Measurements from ENCODE around the gene EFNA5. TPM values are rescaled to one million over a fixed set of nuclear protein-coding genes. Genes with fewer than 3 reads are reported as not detected.

The EFNA5 gene
- total RNA-seq, 4 donors from 2014 or later, result 16.6 to 35.3 (median 19.3) TPM

GRCh38 chr5:107466233-107466769 lies 204.4 kb downstream of the EFNA5 start:
- DNase-seq (ENCODE audit: low spot score in 2 of 2), result no peak
- intact Hi-C loops (cut with DNase I; ENCODE audit: low total_unique reads), result no loop called here
- WGBS, 2 donors, result 53 to 57% methylated on average over 10 of the region's 10 CpGs
- no peak for TF ChIP-seq POLR2A (IDR thresholded peaks at IDR 0.05)
- TF ChIP-seq CTCF (IDR thresholded peaks at IDR 0.05), result no peak
- no peak overlapping the region for H3K4me3 ChIP-seq (ENCODE audit: low read depth, poor library complexity, severe bottlenecking)

DNA sequence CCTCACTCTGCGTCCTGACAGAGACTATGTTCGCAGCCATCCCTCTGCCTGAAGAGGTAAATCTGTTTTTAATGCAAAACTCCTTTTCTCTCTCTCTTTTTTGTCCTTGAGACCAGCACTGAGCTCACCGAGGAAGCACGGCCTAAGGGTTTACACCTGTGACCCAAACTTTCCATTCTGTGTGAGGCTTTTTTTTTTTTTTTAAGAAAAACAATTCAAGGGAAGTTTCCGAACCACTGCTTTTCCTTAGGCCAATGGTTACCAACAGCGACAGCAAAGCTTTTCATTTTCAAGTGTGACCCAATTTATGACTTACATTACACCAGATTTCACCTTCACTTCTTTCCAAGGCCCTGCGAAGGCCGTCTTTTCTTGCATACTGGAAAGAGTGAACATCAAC lies 205.9 kb downstream of the EFNA5 start:
- no peak overlapping the region for H3K4me3 ChIP-seq (ENCODE audit: low read depth, poor library complexity, severe bottlenecking)
- DNase-seq (ENCODE audit: low spot score in 2 of 2), result no peak
- intact Hi-C loops (cut with DNase I; ENCODE audit: low total_unique reads), result no loop called here
- 78 to 83% methylated on average over 8 of the region's 8 CpGs for WGBS, 2 donors
- TF ChIP-seq POLR2A (IDR thresholded peaks at IDR 0.05) (no peak), CTCF (IDR thresholded peaks at IDR 0.05) (no peak)

- DNase-seq (ENCODE audit: low spot score in 2 of 2), result no peak
- no peak overlapping the region for H3K4me3 ChIP-seq (ENCODE audit: low read depth, poor library complexity, severe bottlenecking)
- WGBS, 2 donors, result 75 to 85% methylated on average over 4 of the region's 4 CpGs
- no peak for TF ChIP-seq POLR2A (IDR thresholded peaks at IDR 0.05)
- TF ChIP-seq CTCF (IDR thresholded peaks at IDR 0.05), result no peak
- intact Hi-C loops (cut with DNase I; ENCODE audit: low total_unique reads), result no loop called here
Observed at GRCh38 chr5:107464416-107464815, 206.3 kb downstream of the EFNA5 start.

GRCh38 chr5:107463731-107464130 lies 207.0 kb downstream of the EFNA5 start:
- intact Hi-C loops (cut with DNase I; ENCODE audit: low total_unique reads), result no loop called here
- no peak overlapping the region for H3K4me3 ChIP-seq (ENCODE audit: low read depth, poor library complexity, severe bottlenecking)
- 89% methylated on average over 1 of the region's 1 CpG for WGBS, 2 donors
- TF ChIP-seq CTCF (IDR thresholded peaks at IDR 0.05), result no peak
- no peak for TF ChIP-seq POLR2A (IDR thresholded peaks at IDR 0.05)
- no peak for DNase-seq (ENCODE audit: low spot score in 2 of 2)

DNA sequence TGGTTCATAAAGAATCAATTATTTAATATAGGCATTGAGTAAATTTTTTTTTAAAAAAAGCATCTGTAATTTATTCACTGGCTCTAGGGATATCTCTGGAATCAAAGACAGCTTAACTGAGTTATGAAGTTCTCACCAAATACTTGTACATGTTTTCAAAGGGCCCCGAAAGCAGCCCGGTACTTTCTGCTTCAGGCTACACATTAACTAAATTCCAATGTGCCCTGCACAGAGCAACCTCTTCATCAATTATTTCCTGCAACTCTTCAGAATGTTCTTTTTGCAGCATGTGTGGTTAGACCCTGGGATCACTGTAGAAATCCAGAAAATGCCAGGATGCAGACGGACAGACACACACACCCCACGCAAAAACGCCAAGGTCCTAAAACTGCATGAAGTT lies 209.0 kb downstream of the EFNA5 start:
- H3K4me3 ChIP-seq (ENCODE audit: low read depth, poor library complexity, severe bottlenecking), result no peak overlapping the region
- 63 to 65% methylated on average over 5 of the region's 5 CpGs for WGBS, 2 donors
- DNase-seq (ENCODE audit: low spot score in 2 of 2), result no peak
- TF ChIP-seq POLR2A (IDR thresholded peaks at IDR 0.05) (no peak), CTCF (IDR thresholded peaks at IDR 0.05) (no peak)
- intact Hi-C loops (cut with DNase I; ENCODE audit: low total_unique reads), result no loop called here

DNA sequence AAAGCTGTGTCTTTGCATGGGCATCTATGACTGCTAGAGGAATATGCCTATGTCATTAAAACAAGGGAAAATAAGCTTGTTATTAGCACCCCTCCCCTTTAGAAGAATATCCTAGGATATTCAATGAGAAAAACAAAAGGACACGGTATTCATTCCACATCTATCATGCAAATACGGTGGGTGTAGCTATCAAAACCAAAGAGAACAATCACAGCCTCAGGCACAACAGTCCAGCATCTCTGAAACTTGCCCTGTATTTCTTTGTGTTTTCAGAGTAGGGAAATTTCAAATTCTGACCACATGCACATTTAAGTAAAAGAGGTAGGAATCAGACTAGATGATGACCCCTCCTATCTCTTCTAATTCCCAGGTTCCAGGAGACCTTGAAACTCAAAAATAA lies 209.9 kb downstream of the EFNA5 start:
- no peak for DNase-seq (ENCODE audit: low spot score in 2 of 2)
- 43 to 52% methylated on average over 2 of the region's 2 CpGs for WGBS, 2 donors
- no peak for TF ChIP-seq CTCF (IDR thresholded peaks at IDR 0.05)
- intact Hi-C loops (cut with DNase I; ENCODE audit: low total_unique reads), result no loop called here
- H3K4me3 ChIP-seq (ENCODE audit: low read depth, poor library complexity, severe bottlenecking), result no peak overlapping the region

All from lower leg skin (tissue), 4 donors.